ENCODE measurements around the gene TGFBR2.
A peak's percentile ranks its signal among the peaks of the same experiment; 100 is the strongest.

The TGFBR2 gene

DNA sequence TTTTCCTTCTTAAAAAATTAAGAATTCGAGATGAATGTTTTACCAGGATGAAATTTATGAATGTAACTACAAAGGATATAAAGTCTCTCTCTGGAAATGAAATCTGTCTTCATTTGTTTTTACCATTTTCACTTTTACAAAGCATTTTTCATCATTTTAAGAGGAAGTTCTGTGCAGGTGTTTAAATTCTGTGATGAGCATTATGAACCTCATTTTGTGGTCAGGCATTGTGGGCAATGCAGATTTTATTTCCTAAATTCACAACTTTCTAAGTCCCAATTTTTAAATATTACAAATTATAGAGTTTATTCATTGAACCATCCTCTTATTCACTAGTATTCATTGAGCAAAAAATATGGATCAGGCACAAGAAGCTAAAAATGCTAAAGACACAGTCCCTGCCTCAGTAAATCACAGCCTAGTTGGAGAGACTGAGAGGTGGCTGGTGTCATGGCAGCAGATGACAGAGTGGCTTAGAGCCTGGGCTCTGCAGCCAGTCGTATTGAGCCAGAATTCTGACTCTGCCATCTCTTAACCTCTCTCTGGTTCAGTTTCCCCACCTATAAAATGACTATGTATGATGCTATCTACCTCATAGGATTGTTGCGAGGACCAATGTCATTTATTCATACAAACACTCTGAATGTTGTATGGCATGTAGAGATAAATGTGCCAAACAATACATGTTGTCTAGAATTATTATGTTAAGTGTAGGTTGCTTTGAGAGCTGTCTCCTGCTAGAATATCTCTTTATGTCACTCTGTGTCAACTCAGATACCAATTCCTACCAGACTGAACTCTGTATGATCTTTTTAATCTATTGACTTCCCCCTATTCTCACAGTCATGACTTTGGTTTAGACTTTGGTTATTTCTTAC is 7.5 kb upstream of the TGFBR2 start:
- H3K27me3 ChIP-seq (ENCODE audit: low read length), result no peaks in the 10 kb centered on the region
- peaks cover 24% of the 10 kb centered on the region for H3F3A ChIP-seq (ENCODE audit: insufficient read depth)
- H4K20me1 ChIP-seq (ENCODE audit: low read depth, low read length), result no peaks in the 10 kb centered on the region
- TF ChIP-seq EZH2phosphoT487 (conservative IDR thresholded peaks at IDR 0.05; ENCODE audit: low read length), result no peak
- TF ChIP-seq, protein P1, sequence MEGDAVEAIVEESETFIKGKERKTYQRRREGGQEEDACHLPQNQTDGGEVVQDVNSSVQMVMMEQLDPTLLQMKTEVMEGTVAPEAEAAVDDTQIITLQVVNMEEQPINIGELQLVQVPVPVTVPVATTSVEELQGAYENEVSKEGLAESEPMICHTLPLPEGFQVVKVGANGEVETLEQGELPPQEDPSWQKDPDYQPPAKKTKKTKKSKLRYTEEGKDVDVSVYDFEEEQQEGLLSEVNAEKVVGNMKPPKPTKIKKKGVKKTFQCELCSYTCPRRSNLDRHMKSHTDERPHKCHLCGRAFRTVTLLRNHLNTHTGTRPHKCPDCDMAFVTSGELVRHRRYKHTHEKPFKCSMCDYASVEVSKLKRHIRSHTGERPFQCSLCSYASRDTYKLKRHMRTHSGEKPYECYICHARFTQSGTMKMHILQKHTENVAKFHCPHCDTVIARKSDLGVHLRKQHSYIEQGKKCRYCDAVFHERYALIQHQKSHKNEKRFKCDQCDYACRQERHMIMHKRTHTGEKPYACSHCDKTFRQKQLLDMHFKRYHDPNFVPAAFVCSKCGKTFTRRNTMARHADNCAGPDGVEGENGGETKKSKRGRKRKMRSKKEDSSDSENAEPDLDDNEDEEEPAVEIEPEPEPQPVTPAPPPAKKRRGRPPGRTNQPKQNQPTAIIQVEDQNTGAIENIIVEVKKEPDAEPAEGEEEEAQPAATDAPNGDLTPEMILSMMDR (IDR thresholded peaks at IDR 0.05; ENCODE audit: insufficient read depth, low read length, poor library complexity, severe bottlenecking), result no peak
- H3K9me3 ChIP-seq (ENCODE audit: insufficient read depth, low read length), result no peaks in the 10 kb centered on the region
- no peaks in the 10 kb centered on the region for H3K79me2 ChIP-seq (ENCODE audit: insufficient read depth, low read length)
- no peaks in the 10 kb centered on the region for H3K9me2 ChIP-seq (replicated peaks; ENCODE audit: insufficient read depth, low read length)
- peak overlapping the region; percentile 88 for H3K27ac ChIP-seq (ENCODE audit: low read depth, low read length)
- H3K9ac ChIP-seq (ENCODE audit: low read length), result 0 out of 2 replicates have a peak overlapping the region, but pooled peaks have one; percentile 11
- H3K4me3 ChIP-seq (ENCODE audit: insufficient read depth, low read length, poor library complexity, severe bottlenecking), result no peak overlapping the region
- H3K4me2 ChIP-seq (ENCODE audit: low read depth, low read length, poor library complexity, severe bottlenecking), result peak overlapping the region; percentile 59
- H2AFZ ChIP-seq (ENCODE audit: low read depth, low read length, severe bottlenecking), result peak overlapping the region; percentile 56
- H3K36me3 ChIP-seq (ENCODE audit: low read length), result no peaks in the 10 kb centered on the region

GRCh38 chr3:30600572-30600971 is 5.8 kb upstream of the TGFBR2 start:
- Histone ChIP-seq H3F3A (ENCODE audit: insufficient read depth) (peaks cover 41% of the 10 kb centered on the region), H2AFZ (ENCODE audit: low read depth, low read length, severe bottlenecking) (no peak overlapping the region), H3K4me2 (ENCODE audit: low read depth, low read length, poor library complexity, severe bottlenecking) (no peak overlapping the region), H3K4me3 (ENCODE audit: insufficient read depth, low read length, poor library complexity, severe bottlenecking) (no peak overlapping the region), H3K27ac (ENCODE audit: low read depth, low read length) (peak overlapping the region; percentile 36; the same call in 1 of the 2 replicates), H3K36me3 (ENCODE audit: low read length) (no peaks in the 10 kb centered on the region), H3K9ac (ENCODE audit: low read length) (no peak overlapping the region), H3K79me2 (ENCODE audit: insufficient read depth, low read length) (no peaks in the 10 kb centered on the region), H3K27me3 (ENCODE audit: low read length) (no peaks in the 10 kb centered on the region), H3K9me2 (replicated peaks; ENCODE audit: insufficient read depth, low read length) (no peaks in the 10 kb centered on the region), H4K20me1 (ENCODE audit: low read depth, low read length) (no peaks in the 10 kb centered on the region), H3K9me3 (ENCODE audit: insufficient read depth, low read length) (no peaks in the 10 kb centered on the region)
- TF ChIP-seq, protein P1 (IDR thresholded peaks at IDR 0.05; ENCODE audit: insufficient read depth, low read length, poor library complexity, severe bottlenecking), result no peak
- TF ChIP-seq EZH2phosphoT487 (conservative IDR thresholded peaks at IDR 0.05; ENCODE audit: low read length), result no peak

GRCh38 chr3:30602946-30603345 is 3.5 kb upstream of the TGFBR2 start:
- H3K27ac ChIP-seq (ENCODE audit: low read depth, low read length), result peak overlapping the region; percentile 85
- peak overlapping the region; percentile 81 for H3K4me2 ChIP-seq (ENCODE audit: low read depth, low read length, poor library complexity, severe bottlenecking)
- peaks cover 41% of the 10 kb centered on the region for H3F3A ChIP-seq (ENCODE audit: insufficient read depth)
- H3K9me2 ChIP-seq (replicated peaks; ENCODE audit: insufficient read depth, low read length), result no peaks in the 10 kb centered on the region
- H3K9ac ChIP-seq (ENCODE audit: low read length), result peak overlapping the region; percentile 42
- H3K79me2 ChIP-seq (ENCODE audit: insufficient read depth, low read length), result peaks cover 8% of the 10 kb centered on the region
- TF ChIP-seq, protein P1 (IDR thresholded peaks at IDR 0.05; ENCODE audit: insufficient read depth, low read length, poor library complexity, severe bottlenecking), result no peak
- TF ChIP-seq EZH2phosphoT487 (conservative IDR thresholded peaks at IDR 0.05; ENCODE audit: low read length), result no peak
- no peaks in the 10 kb centered on the region for H3K27me3 ChIP-seq (ENCODE audit: low read length)
- peak overlapping the region; percentile 23 for H3K4me3 ChIP-seq (ENCODE audit: insufficient read depth, low read length, poor library complexity, severe bottlenecking)
- no peaks in the 10 kb centered on the region for H4K20me1 ChIP-seq (ENCODE audit: low read depth, low read length)
- H3K36me3 ChIP-seq (ENCODE audit: low read length), result no peaks in the 10 kb centered on the region
- H2AFZ ChIP-seq (ENCODE audit: low read depth, low read length, severe bottlenecking), result peak overlapping the region; percentile 75
- H3K9me3 ChIP-seq (ENCODE audit: insufficient read depth, low read length), result no peaks in the 10 kb centered on the region

All from SU-DHL-6 (cell line).